Effector memory CD4-positive, alpha-beta T cell (primary cell): ENCODE measurements around the gene GPR137.
"Not testable (repeated sequence)": the region's sequence is repeated elsewhere in the genome, so short reads cannot be mapped to it uniquely, and the experiment has no call there.

Experiments used
- DNase-seq, 3 donors: peaks; one replicate each; pipeline ENCODE4 v3.0.0-alpha.2; 2020
- H3K27ac ChIP-seq: 2 replicates; pipeline ENCODE4 v1.7.0; 2013; ENCODE audit warnings: mild to moderate bottlenecking, low read length, moderate library complexity; ENCODE audit not compliant: insufficient read depth, poor library complexity, severe bottlenecking
- H3K27me3 ChIP-seq: replicated peaks from 2 replicates; pipeline ENCODE4 v1.7.0; 2013; ENCODE audit warnings: mild to moderate bottlenecking, low read length; ENCODE audit not compliant: insufficient read depth, control insufficient read depth, poor library complexity, severe bottlenecking
- H3K36me3 ChIP-seq: 2 replicates; pipeline ENCODE4 v1.7.0; 2013; ENCODE audit warnings: mild to moderate bottlenecking, low read length, moderate library complexity; ENCODE audit not compliant: control insufficient read depth, insufficient read depth
- H3K4me1 ChIP-seq: 2 replicates; pipeline ENCODE4 v1.7.0; 2013; ENCODE audit warnings: low read length, mild to moderate bottlenecking; ENCODE audit not compliant: control insufficient read depth, insufficient read depth, poor library complexity, severe bottlenecking
- H3K4me3 ChIP-seq: 2 replicates; pipeline ENCODE4 v1.7.0; 2013; ENCODE audit warnings: low read length, low read depth, mild to moderate bottlenecking; ENCODE audit not compliant: insufficient read depth, poor library complexity, severe bottlenecking
- H3K9me3 ChIP-seq: 2 replicates; pipeline ENCODE4 v1.7.0; 2013; ENCODE audit warnings: mild to moderate bottlenecking, low read length, moderate library complexity; ENCODE audit not compliant: control insufficient read depth

The GPR137 gene

DNA sequence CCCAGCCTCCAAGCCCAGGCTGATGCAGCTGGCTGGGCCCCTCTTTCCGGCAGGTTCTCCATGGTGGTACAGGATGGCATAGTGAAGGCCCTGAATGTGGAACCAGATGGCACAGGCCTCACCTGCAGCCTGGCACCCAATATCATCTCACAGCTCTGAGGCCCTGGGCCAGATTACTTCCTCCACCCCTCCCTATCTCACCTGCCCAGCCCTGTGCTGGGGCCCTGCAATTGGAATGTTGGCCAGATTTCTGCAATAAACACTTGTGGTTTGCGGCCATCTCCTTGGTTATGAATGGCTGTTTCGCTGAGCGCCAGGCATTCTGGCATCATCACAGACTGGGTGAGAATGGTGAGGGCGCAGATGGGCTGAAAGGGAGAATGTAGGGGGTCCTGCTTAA, 35.9 kb downstream of the GPR137 start:
- DNase-seq, result no peak
- Histone ChIP-seq H3K4me1 (peaks cover 14% of the 10 kb centered on the region), H3K4me3 (no peak overlapping the region), H3K9me3 (no peaks in the 10 kb centered on the region), H3K36me3 (no peaks in the 10 kb centered on the region), H3K27me3 (no peaks in the 10 kb centered on the region), H3K27ac (no peak overlapping the region)

DNA sequence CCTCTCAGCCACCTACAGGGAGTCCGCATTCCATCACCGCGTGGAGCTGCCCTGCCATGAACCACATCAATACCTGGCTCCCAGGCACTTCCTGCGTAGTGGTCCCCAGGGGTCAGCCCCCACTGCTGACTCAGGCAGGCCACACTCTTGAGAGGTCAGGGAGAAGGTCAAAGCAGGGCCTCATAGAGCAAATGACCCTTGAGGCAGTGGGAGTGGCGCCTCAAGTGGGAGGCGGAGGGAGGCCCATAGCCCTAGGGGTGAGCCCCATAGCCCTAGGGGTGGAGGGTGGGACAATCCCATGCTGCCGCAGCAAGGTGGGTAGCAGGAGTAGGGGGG, 37.2 kb downstream of the GPR137 start:
- H3K4me3 ChIP-seq, result no peak overlapping the region
- no peak overlapping the region for H3K27ac ChIP-seq
- H3K4me1 ChIP-seq, result peaks cover 7% of the 10 kb centered on the region
- no peaks in the 10 kb centered on the region for H3K27me3 ChIP-seq
- no peaks in the 10 kb centered on the region for H3K36me3 ChIP-seq
- H3K9me3 ChIP-seq, result no peaks in the 10 kb centered on the region
- no peak for DNase-seq

GRCh38 chr11:64323373-64323772, 37.7 kb downstream of the GPR137 start:
- Histone ChIP-seq H3K9me3 (no peaks in the 10 kb centered on the region), H3K27ac (no peak overlapping the region), H3K36me3 (no peaks in the 10 kb centered on the region), H3K4me1 (peaks cover 7% of the 10 kb centered on the region), H3K4me3 (no peak overlapping the region), H3K27me3 (no peaks in the 10 kb centered on the region)
- no peak for DNase-seq

DNA sequence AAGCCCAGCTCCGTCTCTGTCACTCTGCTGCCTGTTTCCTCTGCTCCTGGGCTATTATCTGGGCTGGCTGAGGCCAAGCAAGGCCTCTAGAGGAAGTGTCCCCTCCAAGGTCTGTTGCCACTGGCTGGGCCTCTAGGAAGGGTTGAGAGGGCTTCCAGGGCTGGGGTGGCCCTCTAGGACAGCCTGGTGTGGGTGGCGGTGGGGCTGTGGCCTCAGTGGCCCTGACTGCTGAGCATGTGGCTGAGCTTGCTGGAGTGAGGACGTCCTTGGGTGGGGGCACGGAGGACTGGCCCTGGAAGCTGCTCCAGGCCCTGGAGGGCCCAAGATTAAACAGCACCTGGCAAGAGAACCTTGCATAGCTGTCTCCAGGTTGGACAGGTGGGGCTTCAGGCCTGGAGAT, 38.3 kb downstream of the GPR137 start:
- not testable (repeated sequence) for H3K36me3 ChIP-seq, H3K4me3 ChIP-seq, H3K4me1 ChIP-seq, H3K27ac ChIP-seq, H3K27me3 ChIP-seq, H3K9me3 ChIP-seq, DNase-seq

- H3K27me3 ChIP-seq, result no peaks in the 10 kb centered on the region
- H3K4me3 ChIP-seq, result no peak overlapping the region
- H3K9me3 ChIP-seq, result no peaks in the 10 kb centered on the region
- no peak for DNase-seq
- no peak overlapping the region for H3K27ac ChIP-seq
- H3K4me1 ChIP-seq, result no peaks in the 10 kb centered on the region
- no peaks in the 10 kb centered on the region for H3K36me3 ChIP-seq
Observed at GRCh38 chr11:64324692-64325469, 39.2 kb downstream of the GPR137 start.

- Histone ChIP-seq H3K27ac (no peak overlapping the region), H3K4me3 (no peak overlapping the region), H3K36me3 (no peaks in the 10 kb centered on the region), H3K4me1 (peaks cover 7% of the 10 kb centered on the region), H3K9me3 (no peaks in the 10 kb centered on the region), H3K27me3 (no peaks in the 10 kb centered on the region)
- no peak for DNase-seq
Observed at GRCh38 chr11:64327375-64327774, 41.7 kb downstream of the GPR137 start.

GRCh38 chr11:64327993-64328392, 42.3 kb downstream of the GPR137 start:
- DNase-seq, result no peak
- peaks cover 7% of the 10 kb centered on the region for H3K4me1 ChIP-seq
- no peak overlapping the region for H3K4me3 ChIP-seq
- H3K9me3 ChIP-seq, result no peaks in the 10 kb centered on the region
- no peak overlapping the region for H3K27ac ChIP-seq
- no peaks in the 10 kb centered on the region for H3K27me3 ChIP-seq
- H3K36me3 ChIP-seq, result no peaks in the 10 kb centered on the region

GRCh38 chr11:64330888-64331287, 45.2 kb downstream of the GPR137 start:
- Histone ChIP-seq H3K36me3 (no peaks in the 10 kb centered on the region), H3K4me3 (no peak overlapping the region), H3K4me1 (peaks cover 7% of the 10 kb centered on the region), H3K27ac (no peak overlapping the region), H3K9me3 (no peaks in the 10 kb centered on the region), H3K27me3 (no peaks in the 10 kb centered on the region)
- no peak for DNase-seq

DNA sequence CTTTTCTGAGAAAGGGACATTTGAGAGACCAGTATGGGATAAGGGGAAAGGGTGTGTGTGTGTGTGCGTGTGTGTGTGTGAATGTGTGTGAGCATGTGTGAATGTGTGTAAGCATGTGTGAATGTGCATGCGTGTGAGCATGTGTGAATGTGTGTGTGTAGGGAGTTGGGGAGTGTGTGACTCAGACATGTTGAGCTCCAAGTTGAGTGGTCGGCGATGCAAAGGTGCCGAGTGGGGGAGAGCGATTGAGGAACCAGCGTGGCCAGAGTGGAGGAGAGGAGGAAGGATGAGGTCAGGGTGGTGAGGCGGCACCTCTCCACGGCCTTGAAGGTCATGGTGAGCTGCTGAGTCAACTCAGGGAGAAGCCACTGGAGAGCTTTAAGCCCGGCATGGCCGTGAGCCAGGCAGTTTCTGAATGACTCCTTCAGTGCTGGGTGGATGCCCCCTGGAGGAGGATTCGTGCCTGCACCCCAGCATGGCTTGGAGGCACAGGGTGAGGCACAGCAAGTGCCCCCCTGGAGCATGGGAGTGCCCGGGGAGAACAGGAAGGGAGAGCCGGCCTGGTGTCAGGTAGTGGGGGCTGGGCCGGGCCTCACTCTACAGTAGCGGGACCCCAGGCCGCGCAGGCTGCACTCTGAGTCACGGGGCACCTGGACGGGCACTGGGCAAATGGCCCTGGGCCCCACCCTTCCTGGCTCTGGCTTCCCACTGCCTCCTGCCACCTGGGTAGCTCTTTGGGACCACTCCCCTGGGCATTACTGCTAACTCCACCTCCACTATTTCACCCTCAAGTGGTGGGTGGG, 46.1 kb downstream of the GPR137 start:
- no peaks in the 10 kb centered on the region for H3K36me3 ChIP-seq
- DNase-seq, result peak; percentile 34 to 49 (median 43)
- H3K27me3 ChIP-seq, result no peaks in the 10 kb centered on the region
- H3K4me3 ChIP-seq, result no peak overlapping the region
- peaks cover 7% of the 10 kb centered on the region for H3K4me1 ChIP-seq
- H3K27ac ChIP-seq, result no peak overlapping the region
- no peaks in the 10 kb centered on the region for H3K9me3 ChIP-seq

DNA sequence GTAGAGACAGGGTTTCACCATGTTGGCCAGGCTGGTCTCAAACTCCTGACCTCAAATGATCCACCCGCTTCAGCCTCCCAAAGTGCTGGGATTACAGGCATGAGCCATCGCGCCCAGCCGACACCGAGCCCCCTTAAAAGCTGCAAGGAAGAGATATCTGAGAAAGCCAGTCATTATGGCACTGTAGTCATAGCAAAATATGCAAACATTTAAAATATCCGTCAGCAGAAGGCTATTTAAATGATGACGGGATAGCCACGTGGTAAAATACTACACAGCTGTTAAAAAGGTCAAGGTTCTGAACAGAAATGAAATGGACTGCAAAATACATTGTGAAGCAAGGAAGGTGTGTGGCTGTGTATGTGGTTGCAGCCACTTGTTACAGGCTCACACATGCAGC, 47.9 kb downstream of the GPR137 start:
- no peaks in the 10 kb centered on the region for H3K27me3 ChIP-seq
- H3K4me3 ChIP-seq, result no peak overlapping the region
- no peaks in the 10 kb centered on the region for H3K9me3 ChIP-seq
- peaks cover 7% of the 10 kb centered on the region for H3K4me1 ChIP-seq
- no peak overlapping the region for H3K27ac ChIP-seq
- no peak for DNase-seq
- peaks cover 5% of the 10 kb centered on the region for H3K36me3 ChIP-seq
